Measurements from ENCODE around the gene CAVIN4.

GRCh38 chr9:100573655-100574260 lies 4.1 kb upstream of the CAVIN4 start:
- no peak for TF ChIP-seq POLR2AphosphoS5 (IDR thresholded peaks at IDR 0.05; ENCODE audit: borderline replicate concordance, low read depth, low read length)
- TF ChIP-seq EZH2 (IDR thresholded peaks at IDR 0.05) = no peak
- no peak for TF ChIP-seq FOXP2 (optimal IDR thresholded peaks at IDR 0.05; ENCODE audit: control extremely low read depth, extremely low read length, insufficient read depth)
